Psoas muscle (tissue), 8 donors: Measurements from ENCODE around the gene RPS6KA2. TPM values are rescaled to one million over a fixed set of nuclear protein-coding genes. Genes with fewer than 3 reads are reported as not detected.

Experiments used
- ATAC-seq, 4 donors: fragments of 200-7000 bp; cut with Tn5 transposase; one replicate each; pipeline ENCODE4 v1.9.1; 2020; ENCODE audit warnings: moderate library complexity in 3 of 4, mild to moderate bottlenecking in 2 of 4
- DNase-seq, 2 donors: peaks; one replicate each; pipeline ENCODE4 v3.0.0-alpha.2; 2020
- H3K27ac ChIP-seq: fragments of 200-600 bp; one replicate; pipeline ENCODE4 v1.8.0; 2022
- H3K27me3 ChIP-seq, 3 donors: fragments of 200-600 bp in 1 of 3; one replicate each; pipeline versions ENCODE4 v1.6.1 to v1.8.0; 2013 to 2022; ENCODE audit warnings: low read length in 2 of 3, mild to moderate bottlenecking in 2 of 3, moderate library complexity in 1 of 3; ENCODE audit not compliant: insufficient read depth in 3 of 3
- H3K36me3 ChIP-seq, 2 donors: fragments of 200-600 bp in 1 of 2; one replicate each; pipeline versions ENCODE4 v1.6.1 to v1.8.0; 2013 to 2022; ENCODE audit warnings: low read depth in 1 of 2, mild to moderate bottlenecking in 1 of 2, moderate library complexity in 1 of 2; ENCODE audit not compliant: insufficient read depth in 1 of 2
- H3K4me1 ChIP-seq: fragments of 200-600 bp; one replicate; pipeline ENCODE4 v1.8.0; 2022
- H3K4me3 ChIP-seq: fragments of 200-600 bp; one replicate; pipeline ENCODE4 v1.8.0; 2022; ENCODE audit warnings: mild to moderate bottlenecking
- H3K9me3 ChIP-seq: fragments of 200-600 bp; one replicate; pipeline ENCODE4 v1.8.0; 2022
- CTCF ChIP-seq: fragments of 200-600 bp; IDR thresholded peaks from one replicate; pipeline ENCODE4 v1.8.0; 2022; ENCODE audit warnings: antibody characterized with exemption
- WGBS, 3 donors: extraction: QIAGEN DNeasy Blood & Tissue Kit; methylation state at CpG; one replicate each; pipeline versions ENCODE4 v1.1.6 to v1.1.7; 2013; 5-methylcytosine and 5-hydroxymethylcytosine counted together
- intact Hi-C, 2 donors: fragments of 100-400 bp; cut with DNase I; formaldehyde crosslinking; loops; one replicate each; pipeline versions ENCODE4 v1.11.0 to v1.14.2; 2022
- polyA plus RNA-seq, 3 donors: library from polyadenylated mRNA; stranded (reverse); fragments of 200-250 nt; gene quantifications; one replicate each; pipeline ENCODE4 v1.2.3, GENCODE V29; 2013
- total RNA-seq, 4 donors: library from RNA; stranded (reverse); fragmentation: NEBNext Ultra II Directional in 2 of 4; extraction: Animal tissue kit (Norgen Biotek cat#: 25700) in 2 of 4; gene quantifications; one replicate each; pipeline versions ENCODE4 v1.2.1 to v1.2.4, GENCODE V29; 2021 to 2023
- donor health status: healthy with polysubstance abuse.
- donor health status: DM: no; HTN: no; CAD: no; lungs with moderate emphysema.
- donor health status: Bipolar disorder and iron deficiency.
- donor health status: healthy.
- donor health status: DM: yes; HTN: yes; CAD: no.
- donor health status: DM: no; HTN: no; CAD: no.
- donor health status: DM: no; HTN: no; CAD: no.
- donor health status: DM: yes; HTN: yes; CAD: no.

The RPS6KA2 gene
- total and polyA plus RNA-seq, 7 donors: 7.8 to 40.4 (median 20.0) TPM

DNA sequence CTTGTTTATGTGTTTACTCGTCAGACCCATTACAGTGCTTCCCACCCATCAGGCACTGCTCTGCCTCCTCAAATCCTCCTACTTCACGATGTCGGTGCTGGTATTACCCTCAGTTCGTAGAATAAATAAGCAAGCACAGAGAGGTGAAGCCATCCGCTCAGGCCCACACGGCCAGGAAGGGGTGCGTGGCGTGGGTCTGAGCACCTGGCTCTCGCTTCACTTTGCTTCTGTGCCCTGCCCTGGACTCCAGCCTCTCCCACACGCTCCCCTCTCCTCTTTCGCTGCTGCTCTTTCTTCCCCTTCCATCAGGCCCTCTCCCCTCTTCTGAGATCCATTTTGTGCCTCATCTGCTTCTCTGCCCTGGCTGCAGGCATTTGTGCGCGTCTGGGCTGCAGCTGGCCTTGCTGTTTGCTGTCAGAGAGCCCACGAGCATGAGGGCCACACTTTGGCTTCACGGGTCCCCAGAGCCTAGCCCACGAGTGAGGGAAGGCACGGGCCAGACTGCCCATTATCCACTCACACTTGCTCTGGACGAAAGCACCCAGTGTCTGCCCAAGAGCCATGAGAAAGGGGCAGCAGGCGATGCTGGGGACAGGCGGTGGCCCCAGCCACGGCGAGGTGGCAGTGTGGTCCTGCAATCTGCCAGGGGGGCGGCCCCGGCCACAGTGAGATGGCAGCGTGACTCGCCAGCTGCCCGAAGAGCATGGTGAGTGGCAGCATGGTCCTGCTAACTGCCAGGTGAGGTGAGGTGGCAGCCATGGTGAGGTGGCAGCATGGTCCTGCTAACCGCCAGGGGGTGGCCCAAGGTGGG lies 148.1 kb downstream of the RPS6KA2 start:
- WGBS, 3 donors: 91 to 95% (median 94%) methylated on average over 28 of the region's 28 CpGs
- H3K27me3 ChIP-seq: no peaks in the 10 kb centered on the region
- intact Hi-C loops: no loop called here
- H3K4me1 ChIP-seq: no peaks in the 10 kb centered on the region
- peaks cover 0 to 27% of the 10 kb centered on the region in 2 donors for H3K36me3 ChIP-seq
- no peak for DNase-seq
- no peak for ATAC-seq
- no peak overlapping the region for H3K27ac ChIP-seq
- H3K4me3 ChIP-seq: no peak overlapping the region
- TF ChIP-seq CTCF: no peak
- no peaks in the 10 kb centered on the region for H3K9me3 ChIP-seq

GRCh38 chr6:166477647-166478365 lies 149.2 kb downstream of the RPS6KA2 start:
- intact Hi-C loops: no loop called here
- 92 to 94% (median 94%) methylated on average over 21 of the region's 21 CpGs for WGBS, 3 donors

GRCh38 chr6:166476634-166477215 lies 150.3 kb downstream of the RPS6KA2 start:
- no peak for TF ChIP-seq CTCF

More at GRCh38 chr6:166477647-166478365, 149.2 kb downstream of the RPS6KA2 start:
- H3K9me3 ChIP-seq: no peaks in the 10 kb centered on the region
- no peak for TF ChIP-seq CTCF
- no peak overlapping the region for H3K27ac ChIP-seq
- ATAC-seq (no peak), DNase-seq (peak in 1 of 2 donors; percentile 39)
- H3K27me3 ChIP-seq: no peaks in the 10 kb centered on the region
- H3K4me3 ChIP-seq: no peak overlapping the region
- no peaks in the 10 kb centered on the region for H3K4me1 ChIP-seq
- H3K36me3 ChIP-seq: peaks cover 0 to 29% of the 10 kb centered on the region in 2 donors

DNA sequence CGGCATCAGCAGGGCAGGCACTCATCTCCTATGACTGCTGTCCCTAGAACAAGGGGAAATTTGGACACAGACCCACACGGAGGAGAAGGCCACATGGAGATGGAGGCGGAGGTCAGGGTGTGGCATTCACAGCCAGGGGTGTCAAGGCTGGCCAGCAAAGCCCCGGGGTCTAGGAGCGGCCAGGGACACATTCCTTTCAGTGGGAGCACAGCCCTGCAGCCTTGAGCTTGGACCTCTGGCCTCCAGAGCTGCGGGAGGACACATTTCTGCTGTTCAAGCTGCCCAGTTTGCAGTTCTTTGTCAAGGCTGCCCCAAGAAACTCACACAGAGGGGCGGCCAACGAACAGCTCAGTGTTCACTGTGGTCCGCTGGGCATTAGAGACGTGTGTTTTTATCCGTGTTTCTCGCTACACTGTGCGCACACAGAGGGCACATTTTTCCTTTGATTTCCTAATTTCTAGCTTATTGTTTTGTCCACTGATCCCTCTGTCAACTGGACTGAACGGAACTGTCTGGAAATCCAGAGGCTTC lies 150.9 kb downstream of the RPS6KA2 start:
- 89 to 93% (median 90%) methylated on average over 14 of the region's 14 CpGs for WGBS, 3 donors

More at GRCh38 chr6:166476634-166477215, 150.3 kb downstream of the RPS6KA2 start:
- Histone ChIP-seq H3K27me3 (no peaks in the 10 kb centered on the region), H3K27ac (no peak overlapping the region), H3K9me3 (no peaks in the 10 kb centered on the region), H3K36me3 (peaks cover 0 to 21% of the 10 kb centered on the region in 2 donors), H3K4me1 (no peaks in the 10 kb centered on the region), H3K4me3 (no peak overlapping the region)
- WGBS, 3 donors: 89 to 93% (median 91%) methylated on average over 15 of the region's 15 CpGs
- DNase-seq (no peak), ATAC-seq (no peak)
- intact Hi-C loops: no loop called here

More for the DNA sequence above, 150.9 kb downstream of the RPS6KA2 start:
- H3K27ac ChIP-seq: no peak overlapping the region
- ATAC-seq: no peak
- H3K4me3 ChIP-seq: no peak overlapping the region
- peaks cover 0 to 16% of the 10 kb centered on the region in 2 donors for H3K36me3 ChIP-seq
- H3K9me3 ChIP-seq: no peaks in the 10 kb centered on the region
- no peaks in the 10 kb centered on the region for H3K4me1 ChIP-seq
- TF ChIP-seq CTCF: no peak
- no peaks in the 10 kb centered on the region for H3K27me3 ChIP-seq
- no peak for DNase-seq
- intact Hi-C loops: no loop called here
